MM.1S (cell line): ENCODE data around the gene PASK.

Experiments used
- EZH2 ChIP-seq: fragments of 300-600 bp; sonication (generic); optimal IDR thresholded peaks from 2 replicates; pipeline ENCODE3; 2017; ENCODE audit warnings: low read depth, mild to moderate bottlenecking, antibody characterized with exemption, low read length, mixed read lengths
- EZH2phosphoT487 ChIP-seq: fragments of 300-600 bp; sonication (generic); IDR thresholded peaks from 2 replicates; pipeline ENCODE4 v1.6.1; 2018; ENCODE audit warnings: antibody characterized with exemption, low read length
- TF ChIP-seq, protein P1 (sequence below): fragments of 300-600 bp; sonication (generic); IDR thresholded peaks from 2 replicates; pipeline ENCODE4 v1.5.1; 2016; ENCODE audit warnings: antibody characterized with exemption, low read length, mixed read lengths

DNA sequence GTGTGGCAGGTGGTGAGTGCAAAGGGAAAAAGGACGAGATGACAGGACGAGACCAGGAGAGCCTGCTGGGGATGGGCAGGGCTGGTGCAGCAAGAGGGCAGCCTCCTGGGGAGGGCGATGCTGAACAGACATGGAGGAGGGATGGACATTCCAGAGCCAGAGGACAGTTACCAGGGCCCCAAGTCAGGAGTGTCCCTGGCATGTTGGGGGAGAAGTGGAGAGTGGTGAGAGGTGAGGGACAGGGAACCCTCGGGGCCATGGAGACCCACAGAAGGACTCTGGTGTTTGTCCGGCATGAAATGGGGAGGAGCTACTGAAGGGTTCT, 66.2 kb downstream of the PASK start:
- TF ChIP-seq, protein P1, sequence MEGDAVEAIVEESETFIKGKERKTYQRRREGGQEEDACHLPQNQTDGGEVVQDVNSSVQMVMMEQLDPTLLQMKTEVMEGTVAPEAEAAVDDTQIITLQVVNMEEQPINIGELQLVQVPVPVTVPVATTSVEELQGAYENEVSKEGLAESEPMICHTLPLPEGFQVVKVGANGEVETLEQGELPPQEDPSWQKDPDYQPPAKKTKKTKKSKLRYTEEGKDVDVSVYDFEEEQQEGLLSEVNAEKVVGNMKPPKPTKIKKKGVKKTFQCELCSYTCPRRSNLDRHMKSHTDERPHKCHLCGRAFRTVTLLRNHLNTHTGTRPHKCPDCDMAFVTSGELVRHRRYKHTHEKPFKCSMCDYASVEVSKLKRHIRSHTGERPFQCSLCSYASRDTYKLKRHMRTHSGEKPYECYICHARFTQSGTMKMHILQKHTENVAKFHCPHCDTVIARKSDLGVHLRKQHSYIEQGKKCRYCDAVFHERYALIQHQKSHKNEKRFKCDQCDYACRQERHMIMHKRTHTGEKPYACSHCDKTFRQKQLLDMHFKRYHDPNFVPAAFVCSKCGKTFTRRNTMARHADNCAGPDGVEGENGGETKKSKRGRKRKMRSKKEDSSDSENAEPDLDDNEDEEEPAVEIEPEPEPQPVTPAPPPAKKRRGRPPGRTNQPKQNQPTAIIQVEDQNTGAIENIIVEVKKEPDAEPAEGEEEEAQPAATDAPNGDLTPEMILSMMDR: no peak
- TF ChIP-seq EZH2 (no peak), EZH2phosphoT487 (no peak)
